ENCODE measurements around the gene SLCO2B1. TPM values are rescaled to one million over a fixed set of nuclear protein-coding genes. Genes with fewer than 3 reads are reported as not detected.

The SLCO2B1 gene
- total RNA-seq, 1 experiment from 2014 or later, result 277 TPM

DNA sequence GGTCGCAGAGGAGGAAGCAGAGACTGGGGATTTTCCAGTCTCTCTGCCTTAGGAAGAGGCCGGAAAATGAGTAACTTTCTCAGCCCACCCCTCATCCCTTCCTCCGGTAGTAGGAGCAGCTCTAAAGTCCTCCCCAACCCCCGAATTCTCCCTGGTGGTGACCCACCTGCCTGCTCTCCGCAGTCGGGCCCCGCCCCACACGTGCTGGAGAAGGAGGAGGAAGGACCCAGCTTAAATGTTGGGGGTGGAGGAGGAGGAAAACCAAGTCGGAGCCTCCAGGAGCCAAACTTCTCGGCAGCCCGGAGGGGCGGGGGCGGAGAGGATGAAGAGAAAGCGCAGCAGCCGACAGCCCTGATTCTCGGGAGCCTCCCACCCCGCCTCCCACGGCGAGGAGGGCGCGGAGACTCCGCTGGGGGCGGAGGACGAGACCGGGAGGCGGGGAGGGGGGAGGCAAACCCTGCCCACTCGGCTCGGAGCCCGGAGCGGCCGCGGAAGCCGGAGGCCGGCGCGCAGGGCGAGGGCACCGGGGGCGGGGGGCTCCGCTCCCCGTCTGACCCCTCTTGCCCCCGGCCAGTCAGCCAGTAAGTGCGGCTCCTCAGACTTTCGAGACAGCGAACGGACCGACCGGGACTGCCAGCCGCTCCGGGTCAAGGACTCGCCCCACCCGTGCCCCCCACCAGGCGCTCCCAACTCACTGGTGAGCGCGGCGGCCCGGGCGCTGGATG, 89.6 kb downstream of the SLCO2B1 start, which contains the start of gene TPBGL:
Gene TPBGL, plus strand, starts transcription at position 464 of the 725 bp plus-strand sequence. CDS start 276 bp downstream, outside the sequence.
- H3K27me3 ChIP-seq (replicated peaks; ENCODE audit: control insufficient read depth, insufficient read depth, low read length), result peaks cover 6% of the 10 kb centered on the region
- peak within 1 kb of the TSS; percentile 78 for H3K4me3 Mint-ChIP-seq (ENCODE audit: unreplicated experiment)
- peaks cover 10% of the 10 kb centered on the region; the same call in 1 of the 2 replicates for H3K4me1 ChIP-seq
- no peak within 1 kb of the TSS for H3K27ac Mint-ChIP-seq (ENCODE audit: unreplicated experiment)
- TF ChIP-seq, protein P1, sequence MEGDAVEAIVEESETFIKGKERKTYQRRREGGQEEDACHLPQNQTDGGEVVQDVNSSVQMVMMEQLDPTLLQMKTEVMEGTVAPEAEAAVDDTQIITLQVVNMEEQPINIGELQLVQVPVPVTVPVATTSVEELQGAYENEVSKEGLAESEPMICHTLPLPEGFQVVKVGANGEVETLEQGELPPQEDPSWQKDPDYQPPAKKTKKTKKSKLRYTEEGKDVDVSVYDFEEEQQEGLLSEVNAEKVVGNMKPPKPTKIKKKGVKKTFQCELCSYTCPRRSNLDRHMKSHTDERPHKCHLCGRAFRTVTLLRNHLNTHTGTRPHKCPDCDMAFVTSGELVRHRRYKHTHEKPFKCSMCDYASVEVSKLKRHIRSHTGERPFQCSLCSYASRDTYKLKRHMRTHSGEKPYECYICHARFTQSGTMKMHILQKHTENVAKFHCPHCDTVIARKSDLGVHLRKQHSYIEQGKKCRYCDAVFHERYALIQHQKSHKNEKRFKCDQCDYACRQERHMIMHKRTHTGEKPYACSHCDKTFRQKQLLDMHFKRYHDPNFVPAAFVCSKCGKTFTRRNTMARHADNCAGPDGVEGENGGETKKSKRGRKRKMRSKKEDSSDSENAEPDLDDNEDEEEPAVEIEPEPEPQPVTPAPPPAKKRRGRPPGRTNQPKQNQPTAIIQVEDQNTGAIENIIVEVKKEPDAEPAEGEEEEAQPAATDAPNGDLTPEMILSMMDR (IDR thresholded peaks at IDR 0.05; ENCODE audit: insufficient read depth in 1 of 2, low read depth in 1 of 2, low read length in 1 of 2, severe bottlenecking in 1 of 2, unreplicated experiment in 1 of 2), result no peak
- H3K4me3 ChIP-seq (ENCODE audit: low read depth, low read length), result peak within 1 kb of the TSS; percentile 47
- intact Hi-C loops (cut with micrococcal nuclease; ENCODE audit: unreplicated experiment), result loop anchor here (1.0 to 10.0 kb wide), 6 partner anchors 26 to 536 kb away; no protein-coding TSS in a partner anchor
- no peaks in the 10 kb centered on the region for H3K4me1 Mint-ChIP-seq (ENCODE audit: low read depth, unreplicated experiment)
- H3K27me3 Mint-ChIP-seq (ENCODE audit: insufficient read depth, unreplicated experiment), result peaks cover 30% of the 10 kb centered on the region
- H3K9me3 ChIP-seq, result no peaks in the 10 kb centered on the region
- no peaks in the 10 kb centered on the region for H3K9me3 Mint-ChIP-seq (ENCODE audit: unreplicated experiment)
- ChIA-PET CTCF (interaction anchor here (0.6 to 14.2 kb wide), 17 partner anchors 8 to 496 kb away, joined by 4 to 437 read pairs (median 13); no protein-coding TSS in a partner anchor), POLR2A (interaction anchor here (0.7 kb wide), 1 partner anchor 26 kb away, joined by 3 read pairs; no protein-coding TSS in a partner anchor)
- no peaks in the 10 kb centered on the region for H3K36me3 Mint-ChIP-seq (ENCODE audit: insufficient read depth, unreplicated experiment)
- H3K36me3 ChIP-seq (ENCODE audit: control insufficient read depth, insufficient read depth, low read length), result no peaks in the 10 kb centered on the region
- DNase-seq, result peak; percentile 53 to 55
- BruUV-seq (replicated peaks), result no TSS peak

DNA sequence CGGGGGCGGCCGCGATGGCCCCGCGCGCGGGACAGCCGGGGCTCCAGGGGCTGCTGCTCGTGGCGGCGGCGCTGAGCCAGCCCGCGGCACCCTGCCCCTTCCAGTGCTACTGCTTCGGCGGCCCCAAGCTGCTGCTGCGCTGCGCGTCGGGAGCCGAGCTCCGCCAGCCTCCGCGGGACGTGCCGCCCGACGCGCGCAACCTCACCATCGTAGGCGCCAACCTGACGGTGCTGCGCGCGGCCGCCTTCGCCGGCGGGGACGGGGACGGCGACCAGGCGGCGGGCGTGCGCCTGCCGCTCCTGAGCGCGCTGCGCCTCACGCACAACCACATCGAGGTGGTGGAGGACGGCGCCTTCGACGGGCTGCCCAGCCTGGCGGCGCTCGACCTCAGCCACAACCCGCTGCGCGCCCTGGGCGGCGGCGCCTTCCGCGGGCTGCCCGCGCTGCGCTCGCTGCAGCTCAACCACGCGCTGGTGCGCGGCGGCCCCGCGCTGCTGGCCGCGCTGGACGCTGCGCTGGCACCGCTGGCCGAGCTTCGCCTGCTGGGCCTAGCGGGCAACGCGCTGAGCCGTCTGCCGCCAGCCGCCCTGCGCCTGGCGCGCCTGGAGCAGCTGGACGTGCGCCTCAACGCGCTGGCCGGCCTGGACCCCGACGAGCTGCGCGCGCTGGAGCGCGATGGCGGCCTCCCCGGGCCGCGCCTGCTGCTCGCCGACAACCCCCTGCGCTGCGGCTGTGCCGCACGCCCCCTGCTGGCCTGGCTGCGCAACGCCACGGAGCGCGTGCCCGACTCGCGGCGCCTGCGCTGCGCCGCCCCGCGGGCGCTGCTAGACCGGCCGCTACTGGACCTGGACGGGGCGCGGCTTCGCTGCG, 90.4 kb downstream of the SLCO2B1 start:
- ChIA-PET CTCF (interaction anchor here (0.5 to 14.2 kb wide), 25 partner anchors 8 to 493 kb away, joined by 3 to 437 read pairs (median 7); no protein-coding TSS in a partner anchor), POLR2A (interaction anchor here (0.6 to 0.7 kb wide), 2 partner anchors 27 to 188 kb away, joined by 3 read pairs; no protein-coding TSS in a partner anchor)
- Histone ChIP-seq H3K9me3 (no peaks in the 10 kb centered on the region), H3K36me3 (ENCODE audit: control insufficient read depth, insufficient read depth, low read length) (no peaks in the 10 kb centered on the region), H3K27me3 (replicated peaks; ENCODE audit: control insufficient read depth, insufficient read depth, low read length) (peaks cover 6% of the 10 kb centered on the region), H3K4me3 (ENCODE audit: low read depth, low read length) (peak overlapping the region; percentile 47), H3K4me1 (peaks cover 10% of the 10 kb centered on the region; the same call in 1 of the 2 replicates)
- peak; percentile 88 to 99 for DNase-seq
- no peak overlapping the region for H3K27ac Mint-ChIP-seq (ENCODE audit: unreplicated experiment)
- peak overlapping the region; percentile 62 for H3K4me3 Mint-ChIP-seq (ENCODE audit: unreplicated experiment)
- no peaks in the 10 kb centered on the region for H3K4me1 Mint-ChIP-seq (ENCODE audit: low read depth, unreplicated experiment)
- no peaks in the 10 kb centered on the region for H3K9me3 Mint-ChIP-seq (ENCODE audit: unreplicated experiment)
- no peaks in the 10 kb centered on the region for H3K36me3 Mint-ChIP-seq (ENCODE audit: insufficient read depth, unreplicated experiment)
- TF ChIP-seq, protein P1 (IDR thresholded peaks at IDR 0.05; ENCODE audit: insufficient read depth in 1 of 2, low read depth in 1 of 2, low read length in 1 of 2, severe bottlenecking in 1 of 2, unreplicated experiment in 1 of 2), result peak; percentile 67 to 99
- intact Hi-C loops (cut with micrococcal nuclease; ENCODE audit: unreplicated experiment), result loop anchor here (1.0 to 10.0 kb wide), 6 partner anchors 27 to 536 kb away; no protein-coding TSS in a partner anchor
- H3K27me3 Mint-ChIP-seq (ENCODE audit: insufficient read depth, unreplicated experiment), result peaks cover 30% of the 10 kb centered on the region
- no TSS peak for BruUV-seq (replicated peaks)

Measured in Caco-2 (cell line).